Endothelial cell of umbilical vein (primary cell): ENCODE measurements around the gene PLBD2. TPM values are rescaled to one million over a fixed set of nuclear protein-coding genes. Genes with fewer than 3 reads are reported as not detected.

Source experiments
- BruUV-seq: library from RNA; stranded (reverse); fragments of 400-500 nt; replicated peaks from 2 replicates; lab custom pipeline; 2021; lab: Mats Ljungman, UMichigan
- CTCF ChIA-PET: fragments of 300-600, 350-600 bp; sonication (Branson Sonifier 250); formaldehyde crosslinking; loops from one replicate; lab custom pipeline; 2021; ENCODE audit warnings: antibody characterized with exemption, inconsistent platforms; lab: Charles Lee
- POLR2A ChIA-PET: fragments of 300-600, 350-600 bp; sonication (Branson Sonifier 250); formaldehyde crosslinking; loops from one replicate; lab custom pipeline; 2021; ENCODE audit warnings: antibody characterized with exemption, inconsistent platforms; lab: Charles Lee
- DNase-seq: peaks from one replicate; pipeline ENCODE4 v3.0.0-alpha.2; 2011; ENCODE audit warnings: low read depth, low spot score
- FAIRE-seq: peaks from 2 replicates; lab custom pipeline; 2011; peaks lifted over from hg19 to GRCh38; lab: Jason Lieb, UNC
- H2AFZ ChIP-seq: 2 replicates; pipeline ENCODE4 v1.6.0; 2012; ENCODE audit warnings: low read depth, low read length, control low read depth, inconsistent platforms
- H3K27ac ChIP-seq: 2 replicates; pipeline ENCODE4 v1.5.1; 2011; ENCODE audit warnings: low read depth, mild to moderate bottlenecking, control low read depth, low read length, moderate library complexity; ENCODE audit not compliant: insufficient read depth
- H3K27me3 ChIP-seq, 2 experiments: 2 replicates each; pipeline versions ENCODE4 v1.6.0 to v1.6.1; 2011; ENCODE audit warnings: low read length in 2 of 2, mixed read lengths in 1 of 2; ENCODE audit not compliant: control insufficient read depth in 2 of 2, insufficient read depth in 2 of 2
- H3K36me3 ChIP-seq, 2 experiments: 2 replicates in 1 of 2; 3 replicates in 1 of 2; pipeline ENCODE4 v1.5.1; 2011; ENCODE audit warnings: low read length in 2 of 2, mild to moderate bottlenecking in 1 of 2, moderate library complexity in 1 of 2; ENCODE audit not compliant: control insufficient read depth in 2 of 2, insufficient read depth in 2 of 2; ENCODE audit errors: extremely low read depth in 1 of 2
- H3K4me1 ChIP-seq: 3 replicates; pipeline ENCODE4 v1.5.1; 2011; ENCODE audit warnings: mild to moderate bottlenecking, low read length; ENCODE audit not compliant: control insufficient read depth, insufficient read depth; ENCODE audit errors: extremely low read depth
- H3K4me2 ChIP-seq: 2 replicates; pipeline ENCODE4 v1.6.1; 2011; ENCODE audit warnings: low read length, control low read depth, mixed read lengths; ENCODE audit not compliant: insufficient read depth
- H3K4me3 ChIP-seq, 3 experiments: fragments of 200-600 bp in 1 of 3; sonication (generic), shearing (Covaris generic) in 1 of 3; replicated peaks in 1 of 3; 2 replicates each; pipeline ENCODE4 v1.5.1; 2011 to 2016; ENCODE audit warnings: control low read depth in 3 of 3, low read length in 3 of 3, mild to moderate bottlenecking in 2 of 3, inconsistent platforms in 1 of 3, low read depth in 1 of 3, moderate library complexity in 1 of 3; ENCODE audit not compliant: insufficient read depth in 1 of 3
- H3K79me2 ChIP-seq: 2 replicates; pipeline ENCODE4 v1.6.0; 2012; ENCODE audit warnings: low read length, inconsistent platforms; ENCODE audit not compliant: control insufficient read depth, insufficient read depth
- H3K9ac ChIP-seq: replicated peaks from 2 replicates; pipeline ENCODE3; 2011; ENCODE audit warnings: low read length, control low read depth; ENCODE audit not compliant: insufficient read depth; ENCODE audit errors: extremely low read depth
- H3K9me1 ChIP-seq: replicated peaks from 3 replicates; pipeline ENCODE4 v1.6.0; 2011; ENCODE audit warnings: mild to moderate bottlenecking, low read length; ENCODE audit not compliant: control insufficient read depth, insufficient read depth; ENCODE audit errors: extremely low read depth
- H3K9me3 ChIP-seq: replicated peaks from 2 replicates; pipeline ENCODE4 v1.5.1; 2012; ENCODE audit warnings: low read length, inconsistent platforms; ENCODE audit not compliant: control insufficient read depth, insufficient read depth
- H4K20me1 ChIP-seq: replicated peaks from 2 replicates; pipeline ENCODE3; 2011; ENCODE audit warnings: mild to moderate bottlenecking, low read length; ENCODE audit not compliant: control insufficient read depth, insufficient read depth; ENCODE audit errors: extremely low read depth
- EZH2 ChIP-seq: IDR thresholded peaks from 2 replicates; pipeline ENCODE4 v1.6.1; 2012; ENCODE audit warnings: borderline replicate concordance, low read depth, mild to moderate bottlenecking, moderate library complexity, low read length, inconsistent platforms; ENCODE audit not compliant: severe bottlenecking
- FOS ChIP-seq: IDR thresholded peaks from 2 replicates; pipeline ENCODE4 v1.6.1; 2011; ENCODE audit warnings: mild to moderate bottlenecking, low read length, moderate library complexity, borderline replicate concordance; ENCODE audit not compliant: insufficient read depth
- GATA2 ChIP-seq: IDR thresholded peaks from 2 replicates; pipeline ENCODE4 v1.7.0; 2011; ENCODE audit warnings: low read depth, mild to moderate bottlenecking, moderate library complexity, mixed read lengths, low read length; ENCODE audit not compliant: insufficient read length, insufficient read depth
- JUN ChIP-seq: IDR thresholded peaks from 2 replicates; pipeline ENCODE4 v1.6.1; 2011; ENCODE audit warnings: borderline replicate concordance, low read depth; ENCODE audit not compliant: insufficient read length, insufficient read depth
- MYC ChIP-seq: IDR thresholded peaks from one replicate; pipeline ENCODE4 v1.6.1; 2011; ENCODE audit warnings: mild to moderate bottlenecking, low read depth, low read length
- POLR2A ChIP-seq: IDR thresholded peaks from 2 replicates; pipeline ENCODE4 v1.6.1; 2012; ENCODE audit warnings: low read depth, mild to moderate bottlenecking, control low read depth, low read length
- POLR2AphosphoS5 ChIP-seq: IDR thresholded peaks from 2 replicates; pipeline ENCODE4 v1.6.1; 2012; ENCODE audit warnings: low read depth, mild to moderate bottlenecking, control low read depth, low read length, moderate library complexity; ENCODE audit not compliant: insufficient read depth
- dilution Hi-C: fragments of 300-500 bp; cut with MboI; formaldehyde crosslinking; loops from one replicate; pipeline ENCODE4 v1.15.0; 2019; ENCODE audit warnings: low sequenced_read_pairs; ENCODE audit not compliant: extremely low pct_ligation_motif_present
- intact Hi-C: fragments of 100-400 bp; cut with micrococcal nuclease; formaldehyde crosslinking; loops from one replicate; pipeline ENCODE4 v1.10.0; 2022
- polyA plus RNA-seq, 4 experiments: library from polyadenylated mRNA; depleted of rRNA in 3 of 4; stranded (reverse) in 3 of 4; unstranded in 1 of 4; fragments of >200 nt; gene quantifications; 2 replicates each; pipeline versions ENCODE4 v1.2.1 to v1.2.3, GENCODE V29; 2011 to 2012; ENCODE audit warnings: missing spikeins in 1 of 4
- total RNA-seq: library from RNA; stranded (reverse); gene quantifications from 2 replicates; pipeline ENCODE4 v1.2.3, GENCODE V29; 2021
- TF ChIP-seq, protein P1 (sequence below), 2 donors: IDR thresholded peaks; 1 replicate in 1 of 2; 2 replicates in 1 of 2; pipeline ENCODE4 v1.5.1; 2011; ENCODE audit warnings: low read length in 2 of 2, mild to moderate bottlenecking in 2 of 2, moderate library complexity in 2 of 2, control low read depth in 1 of 2, inconsistent platforms in 1 of 2, low read depth in 1 of 2; ENCODE audit not compliant: insufficient read depth in 1 of 2; ENCODE audit errors: extremely low read depth in 1 of 2
- TF ChIP-seq, protein P2 (sequence below): IDR thresholded peaks from 2 replicates; pipeline ENCODE4 v1.6.1; 2011; ENCODE audit not compliant: insufficient read depth, insufficient read length

Gene PLBD2
- total and polyA plus RNA-seq, 2 donors (not counting 3 experiments of a cell fraction or from before 2014, with no cell fraction given) = 24.4 to 46.8 TPM

DNA sequence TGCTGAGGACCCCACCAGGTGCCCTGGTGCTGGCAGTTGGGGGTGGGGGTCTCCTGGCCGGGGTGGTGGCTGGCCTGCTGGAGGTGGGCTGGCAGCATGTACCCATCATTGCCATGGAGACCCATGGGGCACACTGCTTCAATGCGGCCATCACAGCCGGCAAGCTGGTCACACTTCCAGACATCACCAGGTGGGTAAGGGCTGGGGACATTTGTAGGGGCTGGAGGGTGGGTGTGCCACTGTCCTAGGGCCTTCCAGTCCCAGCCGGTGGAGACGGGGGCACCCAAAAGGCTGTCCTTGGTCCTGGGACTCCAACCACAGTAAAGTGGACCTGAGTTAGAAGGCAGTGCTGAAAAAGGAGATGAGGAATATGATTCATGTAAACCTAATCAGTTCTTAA, 77.0 kb downstream of the PLBD2 start:
- no peaks in the 10 kb centered on the region for H3K9me3 ChIP-seq
- no peak overlapping the region for H3K4me3 ChIP-seq
- H3K27ac ChIP-seq = no peak overlapping the region
- H3K4me2 ChIP-seq = no peak overlapping the region
- no peak for TF ChIP-seq POLR2A
- no peak for TF ChIP-seq GATA2
- no peak for TF ChIP-seq EZH2
- no peaks in the 10 kb centered on the region for H4K20me1 ChIP-seq
- DNase-seq (no peak), FAIRE-seq (no peak)
- no peaks in the 10 kb centered on the region for H3K4me1 ChIP-seq
- dilution Hi-C loops = no loop called here
- no peaks in the 10 kb centered on the region for H3K27me3 ChIP-seq
- POLR2A ChIA-PET = no interaction called here
- no peaks in the 10 kb centered on the region for H3K79me2 ChIP-seq
- H3K9me1 ChIP-seq = no peaks in the 10 kb centered on the region
- intact Hi-C loops = no loop called here
- H2AFZ ChIP-seq = no peak overlapping the region
- no TSS peak for BruUV-seq
- H3K36me3 ChIP-seq = no peaks in the 10 kb centered on the region
- CTCF ChIA-PET = interaction anchor here (0.7 to 4.4 kb wide), 2 partner anchors 10 to 12 kb away, joined by 3 to 31 read pairs; no protein-coding TSS in a partner anchor
- no peak overlapping the region for H3K9ac ChIP-seq

DNA sequence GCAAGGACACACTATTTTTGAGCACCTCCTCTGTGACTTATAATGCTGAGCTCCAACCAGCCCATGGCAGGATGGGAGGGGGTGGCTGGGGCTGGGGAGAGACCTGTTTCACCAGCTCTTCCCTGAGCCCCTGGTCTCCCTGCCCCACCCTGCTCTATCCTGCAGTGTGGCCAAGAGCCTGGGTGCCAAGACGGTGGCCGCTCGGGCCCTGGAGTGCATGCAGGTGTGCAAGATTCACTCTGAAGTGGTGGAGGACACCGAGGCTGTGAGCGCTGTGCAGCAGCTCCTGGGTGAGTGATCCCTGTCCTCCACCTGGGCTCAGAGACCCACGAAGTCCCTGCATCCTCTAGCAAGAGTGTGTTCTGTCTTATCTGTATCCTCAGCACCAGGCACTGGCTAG, 78.2 kb downstream of the PLBD2 start:
- FAIRE-seq (no peak), DNase-seq (no peak)
- H3K4me3 ChIP-seq = no peak overlapping the region
- H4K20me1 ChIP-seq = no peaks in the 10 kb centered on the region
- H3K4me1 ChIP-seq = no peaks in the 10 kb centered on the region
- H3K36me3 ChIP-seq = no peaks in the 10 kb centered on the region
- POLR2A ChIA-PET = no interaction called here
- intact Hi-C loops = no loop called here
- H3K9me1 ChIP-seq = no peaks in the 10 kb centered on the region
- H3K9me3 ChIP-seq = no peaks in the 10 kb centered on the region
- no peak overlapping the region for H3K4me2 ChIP-seq
- CTCF ChIA-PET = interaction anchor here (4.4 kb wide), 1 partner anchor 12 kb away, joined by 31 read pairs; no protein-coding TSS in a partner anchor
- H3K27me3 ChIP-seq = peaks cover 0 to 2% of the 10 kb centered on the region in 2 experiments
- BruUV-seq = no TSS peak
- dilution Hi-C loops = no loop called here
- no peak overlapping the region for H3K27ac ChIP-seq
- H3K79me2 ChIP-seq = no peaks in the 10 kb centered on the region
- H2AFZ ChIP-seq = no peak overlapping the region
- TF ChIP-seq POLR2AphosphoS5 (no peak), JUN (no peak), GATA2 (no peak), MYC (no peak), POLR2A (no peak), EZH2 (no peak), FOS (no peak)
- TF ChIP-seq, protein P1, sequence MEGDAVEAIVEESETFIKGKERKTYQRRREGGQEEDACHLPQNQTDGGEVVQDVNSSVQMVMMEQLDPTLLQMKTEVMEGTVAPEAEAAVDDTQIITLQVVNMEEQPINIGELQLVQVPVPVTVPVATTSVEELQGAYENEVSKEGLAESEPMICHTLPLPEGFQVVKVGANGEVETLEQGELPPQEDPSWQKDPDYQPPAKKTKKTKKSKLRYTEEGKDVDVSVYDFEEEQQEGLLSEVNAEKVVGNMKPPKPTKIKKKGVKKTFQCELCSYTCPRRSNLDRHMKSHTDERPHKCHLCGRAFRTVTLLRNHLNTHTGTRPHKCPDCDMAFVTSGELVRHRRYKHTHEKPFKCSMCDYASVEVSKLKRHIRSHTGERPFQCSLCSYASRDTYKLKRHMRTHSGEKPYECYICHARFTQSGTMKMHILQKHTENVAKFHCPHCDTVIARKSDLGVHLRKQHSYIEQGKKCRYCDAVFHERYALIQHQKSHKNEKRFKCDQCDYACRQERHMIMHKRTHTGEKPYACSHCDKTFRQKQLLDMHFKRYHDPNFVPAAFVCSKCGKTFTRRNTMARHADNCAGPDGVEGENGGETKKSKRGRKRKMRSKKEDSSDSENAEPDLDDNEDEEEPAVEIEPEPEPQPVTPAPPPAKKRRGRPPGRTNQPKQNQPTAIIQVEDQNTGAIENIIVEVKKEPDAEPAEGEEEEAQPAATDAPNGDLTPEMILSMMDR (IDR thresholded peaks at IDR 0.05; ENCODE audit: extremely low read depth in 1 of 2, insufficient read depth in 1 of 2, low read depth in 1 of 2, low read length in 2 of 2) = no peak
- TF ChIP-seq, protein P2, sequence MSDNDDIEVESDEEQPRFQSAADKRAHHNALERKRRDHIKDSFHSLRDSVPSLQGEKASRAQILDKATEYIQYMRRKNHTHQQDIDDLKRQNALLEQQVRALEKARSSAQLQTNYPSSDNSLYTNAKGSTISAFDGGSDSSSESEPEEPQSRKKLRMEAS = no peak
- H3K9ac ChIP-seq = no peak overlapping the region
